ENCODE results near the gene SOX6.

GRCh38 chr11:16299884-16300782, 56.2 kb downstream of the SOX6 start:
- TF ChIP-seq POLR2A (IDR thresholded peaks at IDR 0.05): no peak
- no peak for TF ChIP-seq CTCF (IDR thresholded peaks at IDR 0.05)
